Mucosa of gallbladder (tissue), 1 donor: Measurements from ENCODE around the gene PCDHGA5. TPM values are rescaled to one million over a fixed set of nuclear protein-coding genes. Genes with fewer than 3 reads are reported as not detected.
"Not testable (repeated sequence)": the region's sequence is repeated elsewhere in the genome, so short reads cannot be mapped to it uniquely, and the experiment has no call there.

ENCODE experiments used
- DNase-seq: peaks from one replicate; pipeline ENCODE4 v3.0.0-alpha.2; 2020; ENCODE audit warnings: low spot score
- total RNA-seq: library from RNA; stranded (reverse); gene quantifications from one replicate; pipeline ENCODE4 v1.2.1, GENCODE V29; 2021
- donor health status: DM: no; HTN: no; CAD: no.

Gene PCDHGA5
- total RNA-seq, 1 donor from 2014 or later, result 3.3 TPM

DNA sequence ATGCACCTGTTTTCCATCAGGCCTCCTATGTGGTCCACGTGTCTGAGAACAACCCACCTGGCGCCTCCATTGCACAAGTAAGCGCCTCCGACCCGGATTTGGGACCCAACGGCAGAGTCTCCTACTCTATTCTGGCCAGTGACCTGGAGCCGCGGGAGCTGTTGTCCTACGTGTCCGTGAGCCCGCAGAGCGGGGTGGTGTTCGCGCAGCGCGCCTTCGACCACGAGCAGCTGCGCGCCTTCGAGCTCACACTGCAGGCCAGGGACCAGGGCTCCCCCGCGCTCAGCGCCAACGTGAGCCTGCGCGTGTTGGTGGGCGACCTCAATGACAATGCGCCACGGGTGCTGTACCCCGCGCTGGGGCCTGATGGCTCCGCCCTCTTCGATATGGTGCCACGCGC, 12.4 kb upstream of the PCDHGA5 start:
- DNase-seq, result no peak

DNA sequence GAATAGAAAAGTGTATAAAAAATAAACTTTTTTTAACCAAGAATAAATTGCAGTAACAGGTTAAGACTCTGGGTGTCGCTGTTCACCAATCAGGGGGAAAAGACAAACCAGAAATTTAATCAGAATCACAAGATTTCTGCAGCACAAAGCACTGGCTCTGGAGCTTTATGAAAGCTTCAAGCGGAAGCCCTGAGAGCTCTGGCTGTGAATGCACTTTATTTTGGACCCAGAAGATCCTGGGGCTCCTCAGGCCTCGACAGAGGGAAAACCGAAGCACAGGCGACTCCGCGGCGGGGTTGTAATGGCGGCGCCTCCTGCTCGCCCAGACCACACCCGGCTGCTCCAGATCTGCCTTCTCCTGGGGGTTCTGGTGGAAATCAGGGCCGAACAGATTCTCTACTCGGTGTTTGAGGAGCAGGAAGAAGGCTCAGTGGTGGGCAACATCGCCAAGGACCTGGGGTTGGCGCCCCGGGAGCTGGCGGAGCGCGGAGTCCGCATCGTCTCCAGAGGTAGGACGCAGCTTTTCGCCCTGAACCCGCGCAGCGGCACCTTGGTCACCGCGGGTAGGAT, 9.0 kb upstream of the PCDHGA5 start, which contains the start of gene PCDHGA4:
TSS of gene PCDHGA4 (plus strand) at position 122 of the 570 bp plus-strand sequence. CDS start at position 209, 87 bp downstream.
- DNase-seq, result no peak

GRCh38 chr5:141355641-141356040, 8.3 kb upstream of the PCDHGA5 start:
- no peak for DNase-seq

- no peak for DNase-seq
These were observed 7.8 kb upstream of the PCDHGA5 start for GRCh38 chr5:141356133-141356532.

- DNase-seq, result no peak
These were observed 7.0 kb upstream of the PCDHGA5 start for GRCh38 chr5:141356950-141357349.

- DNase-seq, result no peak
These were observed 4.1 kb upstream of the PCDHGA5 start, which contains the start of gene PCDHGB2 for GRCh38 chr5:141359790-141360426. TSS of gene PCDHGB2 (plus strand) at chr5:141359994. CDS start at chr5:141360136, 142 bp downstream.

DNA sequence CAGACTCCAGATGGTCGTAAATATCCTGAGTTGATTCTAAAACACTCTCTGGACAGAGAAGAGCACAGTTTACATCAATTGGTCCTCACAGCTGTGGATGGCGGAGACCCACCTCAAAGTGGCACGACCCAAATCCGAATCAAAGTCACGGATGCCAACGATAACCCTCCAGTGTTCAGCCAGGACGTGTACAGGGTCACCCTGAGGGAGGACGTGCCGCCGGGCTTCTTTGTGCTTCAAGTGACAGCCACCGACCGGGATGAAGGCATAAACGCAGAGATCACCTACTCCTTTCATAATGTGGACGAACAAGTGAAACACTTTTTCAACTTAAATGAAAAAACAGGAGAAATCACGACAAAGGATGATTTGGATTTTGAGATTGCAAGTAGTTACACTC, 3.3 kb upstream of the PCDHGA5 start:
- DNase-seq, result no peak

- DNase-seq, result no peak
These were observed 1.2 kb upstream of the PCDHGA5 start for GRCh38 chr5:141362719-141363118.

- no peak for DNase-seq
These were observed 2.3 kb downstream of the PCDHGA5 start for GRCh38 chr5:141366016-141366896.

DNA sequence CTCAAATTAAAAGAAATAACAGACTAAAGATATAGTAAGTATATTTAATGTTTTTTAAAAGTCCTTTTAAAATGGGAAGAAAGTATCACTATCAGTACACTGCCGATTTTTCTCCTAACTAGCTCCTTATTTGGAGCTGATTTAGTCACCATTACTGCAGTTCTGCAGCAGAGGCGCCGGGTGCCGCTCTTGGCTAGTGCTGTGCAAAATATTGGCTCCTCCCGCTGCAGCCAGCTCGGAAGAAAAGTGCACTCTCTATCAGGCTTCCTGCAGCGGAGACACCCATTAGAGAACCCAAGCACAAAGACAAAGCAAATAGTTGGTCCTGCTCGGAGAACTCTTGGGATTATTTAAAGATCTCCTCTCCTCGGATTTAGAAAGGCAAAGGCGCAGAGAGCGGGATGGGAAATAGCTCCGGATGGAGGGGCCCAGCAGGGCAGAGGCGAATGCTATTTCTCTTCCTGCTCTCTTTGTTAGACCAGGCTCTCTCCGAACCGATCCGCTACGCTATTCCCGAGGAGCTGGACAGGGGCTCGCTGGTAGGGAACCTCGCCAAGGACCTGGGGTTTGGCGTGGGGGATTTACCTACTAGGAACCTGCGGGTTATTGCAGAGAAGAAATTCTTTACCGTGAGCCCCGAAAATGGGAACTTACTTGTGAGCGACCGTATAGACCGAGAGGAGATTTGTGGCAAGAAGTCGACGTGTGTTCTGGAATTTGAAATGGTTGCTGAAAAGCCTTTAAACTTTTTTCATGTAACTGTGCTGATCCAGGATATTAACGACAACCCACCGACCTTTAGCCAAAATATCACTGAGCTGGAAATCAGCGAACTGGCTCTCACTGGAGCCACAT, 6.3 kb downstream of the PCDHGA5 start, which contains the start of gene PCDHGB3:
TSS of gene PCDHGB3 (plus strand) at position 249 of the 855 bp plus-strand sequence. CDS start at position 402, 153 bp downstream.
- DNase-seq, result no peak

DNA sequence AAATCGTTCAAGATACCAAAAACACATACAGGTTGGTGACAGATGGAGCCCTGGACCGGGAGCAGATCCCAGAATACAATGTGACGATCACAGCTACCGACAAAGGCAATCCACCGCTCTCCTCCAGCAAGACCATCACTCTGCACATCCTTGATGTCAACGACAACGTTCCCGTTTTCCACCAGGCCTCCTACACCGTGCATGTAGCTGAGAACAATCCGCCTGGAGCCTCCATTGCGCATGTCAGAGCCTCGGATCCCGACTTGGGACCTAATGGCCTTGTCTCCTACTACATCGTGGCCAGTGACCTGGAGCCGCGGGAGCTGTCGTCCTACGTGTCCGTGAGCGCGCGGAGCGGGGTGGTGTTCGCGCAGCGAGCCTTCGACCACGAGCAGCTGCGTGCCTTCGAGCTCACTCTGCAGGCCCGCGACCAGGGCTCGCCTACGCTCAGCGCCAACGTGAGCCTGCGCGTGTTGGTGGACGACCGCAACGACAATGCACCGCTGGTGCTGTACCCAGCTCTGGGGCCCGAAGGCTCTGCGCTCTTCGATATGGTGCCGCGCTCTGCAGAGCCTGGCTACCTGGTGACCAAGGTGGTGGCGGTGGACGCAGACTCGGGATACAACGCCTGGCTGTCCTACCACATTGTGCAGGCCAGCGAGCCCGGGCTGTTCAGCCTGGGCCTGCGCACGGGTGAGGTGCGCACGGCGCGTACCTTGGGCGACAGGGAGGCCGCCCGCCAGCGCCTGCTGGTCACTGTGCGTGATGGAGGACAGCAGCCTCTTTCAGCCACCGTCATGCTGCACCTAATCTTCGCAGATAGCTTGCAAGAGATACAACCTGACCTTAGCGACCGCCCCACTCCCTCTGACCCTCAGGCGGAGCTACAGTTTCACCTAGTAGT, 7.9 kb downstream of the PCDHGA5 start:
- DNase-seq, result no peak

- DNase-seq, result no peak
These were observed 9.8 kb downstream of the PCDHGA5 start, which contains the start of gene PCDHGA6 for GRCh38 chr5:141373673-141374317. TSS of gene PCDHGA6 (plus strand) at chr5:141373891. CDS start at chr5:141374084, 193 bp downstream.

DNA sequence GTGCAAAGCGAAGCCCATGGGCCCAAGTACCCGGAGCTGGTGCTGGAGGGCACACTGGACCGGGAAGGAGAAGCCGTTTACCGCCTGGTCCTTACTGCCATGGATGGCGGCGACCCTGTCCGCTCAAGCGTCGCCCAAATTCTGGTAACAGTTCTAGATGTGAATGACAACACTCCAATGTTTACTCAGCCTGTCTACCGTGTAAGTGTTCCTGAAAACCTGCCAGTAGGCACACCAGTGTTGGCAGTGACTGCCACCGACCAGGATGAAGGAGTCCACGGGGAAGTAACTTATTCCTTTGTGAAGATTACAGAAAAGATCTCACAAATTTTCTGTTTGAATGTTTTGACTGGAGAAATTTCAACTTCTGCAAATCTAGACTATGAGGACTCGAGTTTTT, 10.7 kb downstream of the PCDHGA5 start:
- no peak for DNase-seq

DNA sequence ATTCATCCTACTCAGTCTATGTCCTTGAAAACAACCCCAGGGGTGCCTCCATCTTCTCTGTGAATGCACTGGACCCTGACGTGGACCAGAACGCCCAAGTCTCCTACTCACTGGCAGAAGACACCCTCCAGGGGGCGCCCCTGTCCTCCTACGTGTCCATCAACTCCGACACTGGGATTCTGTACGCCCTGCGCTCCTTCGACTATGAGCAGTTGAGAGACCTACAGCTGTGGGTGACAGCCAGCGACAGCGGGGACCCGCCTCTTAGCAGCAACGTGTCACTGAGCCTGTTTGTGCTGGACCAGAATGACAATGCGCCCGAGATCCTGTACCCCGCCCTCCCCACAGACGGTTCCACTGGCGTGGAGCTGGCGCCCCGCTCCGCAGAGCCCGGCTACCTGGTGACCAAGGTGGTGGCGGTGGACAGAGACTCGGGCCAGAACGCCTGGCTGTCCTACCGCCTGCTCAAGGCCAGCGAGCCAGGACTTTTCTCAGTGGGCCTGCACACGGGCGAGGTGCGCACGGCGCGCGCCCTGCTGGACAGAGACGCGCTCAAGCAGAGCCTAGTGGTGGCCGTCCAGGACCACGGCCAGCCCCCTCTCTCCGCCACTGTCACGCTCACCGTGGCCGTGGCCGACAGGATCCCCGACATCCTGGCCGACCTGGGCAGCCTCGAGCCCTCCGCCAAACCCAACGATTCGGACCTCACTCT, 11.6 kb downstream of the PCDHGA5 start:
- DNase-seq, result not testable (repeated sequence)

DNA sequence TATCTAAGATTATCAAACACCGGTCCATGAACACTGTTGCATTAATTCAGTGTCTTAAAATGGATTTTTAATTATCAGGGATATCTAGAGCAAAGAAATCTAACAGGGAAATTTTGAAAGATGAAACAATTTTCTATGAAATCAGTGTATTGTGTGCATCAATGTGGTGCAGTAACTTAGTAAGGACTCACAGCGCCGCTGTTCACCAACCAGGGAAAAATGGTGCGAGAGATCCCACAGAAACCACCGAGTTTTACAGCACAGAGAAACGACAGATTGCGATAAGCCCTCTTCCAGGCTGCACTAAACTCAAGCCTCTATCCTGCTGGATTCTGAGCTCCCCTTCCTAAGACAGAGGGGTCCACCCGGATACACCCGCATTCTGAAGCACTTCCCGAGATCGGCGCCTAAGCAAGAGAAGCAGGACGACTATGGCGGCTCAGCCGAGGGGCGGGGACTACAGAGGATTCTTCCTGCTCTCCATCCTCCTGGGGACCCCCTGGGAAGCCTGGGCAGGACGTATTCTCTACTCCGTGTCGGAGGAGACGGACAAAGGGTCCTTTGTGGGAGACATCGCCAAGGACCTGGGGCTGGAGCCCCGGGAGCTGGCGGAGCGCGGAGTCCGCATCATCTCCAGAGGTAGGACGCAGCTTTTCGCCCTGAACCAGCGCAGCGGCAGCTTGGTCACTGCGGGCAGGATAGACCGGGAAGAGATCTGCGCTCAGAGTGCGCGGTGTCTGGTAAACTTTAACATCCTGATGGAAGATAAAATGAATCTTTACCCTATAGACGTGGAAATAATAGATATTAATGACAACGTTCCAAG, 18.7 kb downstream of the PCDHGA5 start, which contains the start of gene PCDHGA7:
TSS of gene PCDHGA7 (plus strand) at position 274 of the 826 bp plus-strand sequence. CDS start at position 432, 158 bp downstream.
- DNase-seq, result no peak

GRCh38 chr5:141383345-141383744, 19.4 kb downstream of the PCDHGA5 start:
- DNase-seq, result no peak

GRCh38 chr5:141384471-141385267, 20.7 kb downstream of the PCDHGA5 start:
- DNase-seq, result no peak
